ENCODE results near the gene BMP8A.

DNA sequence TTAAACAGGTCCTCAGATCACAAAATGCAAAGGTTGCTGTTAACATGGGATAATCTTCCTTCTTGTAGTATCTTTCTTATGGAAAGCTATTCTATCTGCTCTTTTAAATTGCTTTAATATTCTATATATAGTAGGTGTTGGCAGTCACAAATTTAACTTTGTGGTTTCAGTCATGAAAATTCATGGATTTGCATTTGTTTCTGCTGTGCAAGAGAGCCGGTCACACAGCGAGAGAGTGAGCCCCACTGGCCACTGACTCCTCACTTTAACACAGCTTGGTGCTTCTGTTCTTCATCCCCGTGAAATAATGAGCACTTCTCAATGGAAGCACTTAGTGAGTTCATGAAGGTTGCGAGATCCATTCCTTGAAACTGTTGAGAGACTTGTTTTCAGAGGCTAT, 18.1 kb upstream of the BMP8A start:
- no peak for TF ChIP-seq EZH2 (IDR thresholded peaks at IDR 0.05; ENCODE audit: borderline replicate concordance)
- TF ChIP-seq, protein P1, sequence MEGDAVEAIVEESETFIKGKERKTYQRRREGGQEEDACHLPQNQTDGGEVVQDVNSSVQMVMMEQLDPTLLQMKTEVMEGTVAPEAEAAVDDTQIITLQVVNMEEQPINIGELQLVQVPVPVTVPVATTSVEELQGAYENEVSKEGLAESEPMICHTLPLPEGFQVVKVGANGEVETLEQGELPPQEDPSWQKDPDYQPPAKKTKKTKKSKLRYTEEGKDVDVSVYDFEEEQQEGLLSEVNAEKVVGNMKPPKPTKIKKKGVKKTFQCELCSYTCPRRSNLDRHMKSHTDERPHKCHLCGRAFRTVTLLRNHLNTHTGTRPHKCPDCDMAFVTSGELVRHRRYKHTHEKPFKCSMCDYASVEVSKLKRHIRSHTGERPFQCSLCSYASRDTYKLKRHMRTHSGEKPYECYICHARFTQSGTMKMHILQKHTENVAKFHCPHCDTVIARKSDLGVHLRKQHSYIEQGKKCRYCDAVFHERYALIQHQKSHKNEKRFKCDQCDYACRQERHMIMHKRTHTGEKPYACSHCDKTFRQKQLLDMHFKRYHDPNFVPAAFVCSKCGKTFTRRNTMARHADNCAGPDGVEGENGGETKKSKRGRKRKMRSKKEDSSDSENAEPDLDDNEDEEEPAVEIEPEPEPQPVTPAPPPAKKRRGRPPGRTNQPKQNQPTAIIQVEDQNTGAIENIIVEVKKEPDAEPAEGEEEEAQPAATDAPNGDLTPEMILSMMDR (IDR thresholded peaks at IDR 0.05; ENCODE audit: poor library complexity): no peak
